ENCODE data around the gene U2AF2. TPM values are rescaled to one million over a fixed set of nuclear protein-coding genes. Genes with fewer than 3 reads are reported as not detected.

U2AF2 gene
- total RNA-seq, 1 experiment from 2014 or later: 411 TPM

- Histone ChIP-seq H3K4me3 (ENCODE audit: low read depth, low read length, poor library complexity, severe bottlenecking) (no peak overlapping the region), H3K27me3 (replicated peaks; ENCODE audit: insufficient read depth, low read depth, low read length, poor library complexity) (no peaks in the 10 kb centered on the region), H3K27ac (ENCODE audit: low read depth, low read length, poor library complexity, severe bottlenecking) (no peak overlapping the region), H3K4me1 (ENCODE audit: insufficient read depth, low read length, poor library complexity, severe bottlenecking) (peaks cover 33% of the 10 kb centered on the region), H3K9me3 (ENCODE audit: low read depth, low read length, poor library complexity, severe bottlenecking) (no peaks in the 10 kb centered on the region), H3K36me3 (ENCODE audit: insufficient read depth, low read length, poor library complexity, severe bottlenecking) (peaks cover 14% of the 10 kb centered on the region)
- no peak for DNase-seq (ENCODE audit: low spot score)
- TSS peak; percentile 24 for BruUV-seq (replicated peaks)
- intact Hi-C loops (cut with micrococcal nuclease; ENCODE audit: unreplicated experiment): no loop called here
- POLR2A ChIA-PET (ENCODE audit: low non-redundant PET): no interaction called here
- no peak for TF ChIP-seq CTCF (conservative IDR thresholded peaks at IDR 0.05; ENCODE audit: low read depth, low read length)
- TF ChIP-seq EZH2 (IDR thresholded peaks at IDR 0.05; ENCODE audit: borderline replicate concordance, low read depth, low read length, poor library complexity, severe bottlenecking): no peak
- CTCF ChIA-PET: no interaction called here
These were observed 9.3 kb upstream of the U2AF2 start for GRCh38 chr19:55645512-55645881.

DNA sequence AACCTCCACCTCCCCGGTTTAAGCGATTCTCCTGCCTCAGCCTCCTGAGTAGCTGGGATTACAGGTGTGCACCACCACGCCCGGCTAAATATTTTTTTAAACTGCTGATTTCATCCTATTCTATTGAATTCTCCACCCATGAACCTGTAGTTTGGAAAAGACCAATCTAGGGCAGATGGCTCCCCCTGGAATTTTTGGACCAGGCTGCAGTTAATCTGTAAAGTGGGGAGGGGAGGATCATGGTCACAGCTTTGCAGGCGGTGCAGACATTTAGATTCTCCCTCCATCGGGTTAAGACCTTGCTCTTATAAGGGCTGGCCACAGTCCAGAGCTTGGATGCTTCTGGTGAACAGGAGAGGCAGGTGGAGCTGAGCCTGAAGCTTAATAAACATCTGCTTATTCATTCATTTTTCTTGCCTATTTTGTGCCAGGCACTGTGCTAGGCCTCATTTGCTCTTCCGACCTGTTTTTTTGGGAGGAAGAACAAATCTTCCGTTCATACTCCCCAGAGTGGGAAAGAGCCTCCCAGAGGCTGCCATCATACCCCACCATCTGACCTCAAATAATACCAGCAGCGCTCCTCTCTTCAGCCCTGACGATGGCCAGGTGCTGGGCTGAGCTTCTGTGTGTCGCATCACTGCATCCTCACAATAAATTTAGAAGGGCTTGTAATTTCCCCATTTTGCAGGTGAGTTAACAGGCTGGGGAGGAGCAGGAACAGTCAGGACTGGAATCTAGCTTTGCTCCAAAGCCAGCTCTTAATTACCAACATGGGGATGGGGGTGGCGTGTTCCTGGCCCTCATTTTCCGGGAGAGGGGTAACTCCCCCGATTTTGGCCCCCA is 7.7 kb upstream of the U2AF2 start:
- DNase-seq (ENCODE audit: low spot score): no peak
- peak overlapping the region; percentile 93 for H3K4me3 ChIP-seq (ENCODE audit: low read depth, low read length, poor library complexity, severe bottlenecking)
- no peaks in the 10 kb centered on the region for H3K9me3 ChIP-seq (ENCODE audit: low read depth, low read length, poor library complexity, severe bottlenecking)
- no peak for TF ChIP-seq CTCF (conservative IDR thresholded peaks at IDR 0.05; ENCODE audit: low read depth, low read length)
- no peak for TF ChIP-seq EZH2 (IDR thresholded peaks at IDR 0.05; ENCODE audit: borderline replicate concordance, low read depth, low read length, poor library complexity, severe bottlenecking)
- peaks cover 23% of the 10 kb centered on the region for H3K36me3 ChIP-seq (ENCODE audit: insufficient read depth, low read length, poor library complexity, severe bottlenecking)
- CTCF ChIA-PET: interaction anchor here (0.8 to 1.0 kb wide), 2 partner anchors 14 to 23 kb away, joined by 3 read pairs; partner anchors contain the start of gene ZNF784
- POLR2A ChIA-PET (ENCODE audit: low non-redundant PET): no interaction called here
- peaks cover 32% of the 10 kb centered on the region for H3K4me1 ChIP-seq (ENCODE audit: insufficient read depth, low read length, poor library complexity, severe bottlenecking)
- BruUV-seq (replicated peaks): no TSS peak
- H3K27ac ChIP-seq (ENCODE audit: low read depth, low read length, poor library complexity, severe bottlenecking): peak overlapping the region; percentile 98
- H3K27me3 ChIP-seq (replicated peaks; ENCODE audit: insufficient read depth, low read depth, low read length, poor library complexity): no peaks in the 10 kb centered on the region
- intact Hi-C loops (cut with micrococcal nuclease; ENCODE audit: unreplicated experiment): no loop called here

- peak; percentile 92 for DNase-seq (ENCODE audit: low spot score)
- no TSS peak for BruUV-seq (replicated peaks)
- Histone ChIP-seq H3K9me3 (ENCODE audit: low read depth, low read length, poor library complexity, severe bottlenecking) (no peaks in the 10 kb centered on the region), H3K27ac (ENCODE audit: low read depth, low read length, poor library complexity, severe bottlenecking) (peak within 1 kb of the TSS; percentile 98), H3K27me3 (replicated peaks; ENCODE audit: insufficient read depth, low read depth, low read length, poor library complexity) (no peaks in the 10 kb centered on the region), H3K36me3 (ENCODE audit: insufficient read depth, low read length, poor library complexity, severe bottlenecking) (peaks cover 27% of the 10 kb centered on the region), H3K4me3 (ENCODE audit: low read depth, low read length, poor library complexity, severe bottlenecking) (peak within 1 kb of the TSS; percentile 93), H3K4me1 (ENCODE audit: insufficient read depth, low read length, poor library complexity, severe bottlenecking) (peaks cover 28% of the 10 kb centered on the region)
- TF ChIP-seq EZH2 (IDR thresholded peaks at IDR 0.05; ENCODE audit: borderline replicate concordance, low read depth, low read length, poor library complexity, severe bottlenecking): no peak
- TF ChIP-seq CTCF (conservative IDR thresholded peaks at IDR 0.05; ENCODE audit: low read depth, low read length): no peak
- ChIA-PET CTCF (no interaction called here), POLR2A (ENCODE audit: low non-redundant PET) (interaction anchor here (0.6 kb wide), 1 partner anchor 171 kb away, joined by 3 read pairs; no protein-coding TSS in a partner anchor)
- intact Hi-C loops (cut with micrococcal nuclease; ENCODE audit: unreplicated experiment): no loop called here
These were observed 6.9 kb upstream of the U2AF2 start, which contains the start of gene CCDC106 for GRCh38 chr19:55647732-55648584. TSS of gene CCDC106 (plus strand) at chr19:55648212. CDS start at chr19:55649047, 835 bp downstream.
